ENCODE measurements around the gene HACD3.
A peak's percentile ranks its signal among the peaks of the same experiment; 100 is the strongest.

Gene HACD3

DNA sequence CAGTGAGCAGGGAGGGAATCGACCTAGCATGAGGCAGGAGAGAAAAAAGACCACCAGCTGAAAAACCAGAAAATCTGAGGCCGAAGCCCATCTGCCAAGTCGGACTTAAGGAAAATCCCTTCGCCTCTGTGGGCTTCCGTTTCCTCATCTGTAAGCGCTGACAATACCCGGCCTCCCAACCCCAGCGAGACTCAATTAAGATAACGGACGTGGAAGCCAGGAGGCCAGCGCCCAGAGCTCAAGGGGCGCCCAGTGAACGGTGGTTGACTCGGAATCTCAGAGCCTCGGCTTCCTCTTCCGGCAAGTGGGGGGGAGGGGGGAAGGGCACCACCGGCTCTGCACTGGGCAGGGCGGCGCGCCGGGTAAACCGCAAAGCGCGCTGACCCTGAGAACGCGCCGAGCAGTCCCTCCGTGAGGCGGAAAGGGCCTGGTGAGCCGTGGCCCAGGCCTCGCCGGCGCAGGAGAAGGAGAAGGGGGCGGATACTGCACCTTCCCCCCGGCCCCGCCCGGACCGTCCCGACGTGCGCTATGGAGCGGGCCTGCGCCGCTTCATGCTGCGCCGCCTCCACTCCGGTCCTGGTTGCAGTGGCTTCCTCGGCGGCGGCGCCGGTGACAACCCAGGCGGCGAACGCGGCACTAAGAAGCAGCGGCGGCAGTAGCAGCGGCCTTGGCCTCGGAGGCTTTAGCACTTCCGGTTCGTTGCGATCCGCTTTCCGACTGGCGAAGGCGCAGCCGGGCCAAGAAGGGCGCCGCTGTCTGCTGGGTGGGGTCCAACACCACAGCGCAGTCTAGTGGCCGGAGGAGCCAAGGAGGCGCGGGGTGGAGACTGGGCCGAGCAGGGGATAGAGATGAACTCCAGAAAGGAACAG is 13.0 kb upstream of the HACD3 start, which contains the start of gene DPP8:
DPP8 (minus strand) TSS at position 693 of the 869 bp plus-strand sequence. CDS start 5,136 bp downstream, outside the sequence.
- ChIA-PET POLR2A (interaction anchor here (0.6 to 1.2 kb wide), 6 partner anchors 77 to 1354 kb away, joined by 3 to 9 read pairs (median 5); partner anchors contain the start of gene RNU5B-1), CTCF (interaction anchor here (0.6 to 1.7 kb wide), 13 partner anchors 9 to 96 kb away, joined by 3 to 11 read pairs (median 3); partner anchors contain the start of genes HACD3 and INTS14)
- DNase-seq (ENCODE audit: extremely low spot score), result peak; percentile 92
- peak; percentile 99 for TF ChIP-seq CTCF (IDR thresholded peaks at IDR 0.05; ENCODE audit: control extremely low read depth, extremely low read depth, low read depth, missing control alignments)

GRCh38 chr15:65517866-65518207 is 12.4 kb upstream of the HACD3 start:
- POLR2A ChIA-PET, result interaction anchor here (0.6 kb wide), 1 partner anchor 13 kb away, joined by 4 read pairs; no protein-coding TSS in a partner anchor
- CTCF ChIA-PET, result interaction anchor here (1.0 kb wide), 1 partner anchor 14 kb away, joined by 3 read pairs; no protein-coding TSS in a partner anchor
- TF ChIP-seq CTCF (IDR thresholded peaks at IDR 0.05; ENCODE audit: control extremely low read depth, extremely low read depth, low read depth, missing control alignments), result no peak
- DNase-seq (ENCODE audit: extremely low spot score), result no peak

GRCh38 chr15:65518633-65519285 is 11.5 kb upstream of the HACD3 start:
- ChIA-PET POLR2A (no interaction called here), CTCF (interaction anchor here (0.9 to 1.0 kb wide), 2 partner anchors 14 to 38 kb away, joined by 3 read pairs; no protein-coding TSS in a partner anchor)
- no peak for TF ChIP-seq CTCF (IDR thresholded peaks at IDR 0.05; ENCODE audit: control extremely low read depth, extremely low read depth, low read depth, missing control alignments)
- DNase-seq (ENCODE audit: extremely low spot score), result no peak

GRCh38 chr15:65521350-65521749 is 8.9 kb upstream of the HACD3 start:
- POLR2A ChIA-PET, result no interaction called here
- DNase-seq (ENCODE audit: extremely low spot score), result no peak
- CTCF ChIA-PET, result interaction anchor here (1.3 kb wide), 1 partner anchor 12 kb away, joined by 3 read pairs; no protein-coding TSS in a partner anchor
- no peak for TF ChIP-seq CTCF (IDR thresholded peaks at IDR 0.05; ENCODE audit: control extremely low read depth, extremely low read depth, low read depth, missing control alignments)

- POLR2A ChIA-PET, result no interaction called here
These were observed 6.0 kb upstream of the HACD3 start for GRCh38 chr15:65524226-65524625.

More at GRCh38 chr15:65524226-65524625, 6.0 kb upstream of the HACD3 start:
- DNase-seq (ENCODE audit: extremely low spot score), result no peak
- CTCF ChIA-PET, result interaction anchor here (1.2 kb wide), 1 partner anchor 20 kb away, joined by 4 read pairs; no protein-coding TSS in a partner anchor
- TF ChIP-seq CTCF (IDR thresholded peaks at IDR 0.05; ENCODE audit: control extremely low read depth, extremely low read depth, low read depth, missing control alignments), result no peak

Data from GM10248 (cell line).